IMR-90 (cell line): ENCODE measurements around the gene GTF3C6.
"Not testable (repeated sequence)": the region's sequence is repeated elsewhere in the genome, so short reads cannot be mapped to it uniquely, and the experiment has no call there.

Source experiments
- CEBPB ChIP-seq: IDR thresholded peaks from 2 replicates; pipeline ENCODE4 v1.6.1; 2012; ENCODE audit warnings: low read depth, low read length, improper control_type of control experiment
- CTCF ChIP-seq: conservative IDR thresholded peaks from 2 replicates; pipeline ENCODE4 v1.5.1; 2012; ENCODE audit warnings: mild to moderate bottlenecking, low read depth, low read length, improper control_type of control experiment
- FOS ChIP-seq: fragments of 150-350 bp; IDR thresholded peaks from 2 replicates; pipeline ENCODE4 v1.6.1; 2016; ENCODE audit warnings: low read depth, low read length
- MAZ ChIP-seq: IDR thresholded peaks from 2 replicates; pipeline ENCODE4 v1.6.1; 2012; ENCODE audit warnings: low read depth, mild to moderate bottlenecking, low read length, improper control_type of control experiment, moderate library complexity, borderline replicate concordance
- POLR2A ChIP-seq: IDR thresholded peaks from 2 replicates; pipeline ENCODE4 v1.6.1; 2012; ENCODE audit warnings: mild to moderate bottlenecking, low read depth, low read length
- RAD21 ChIP-seq: IDR thresholded peaks from 2 replicates; pipeline ENCODE4 v1.6.1; 2012; ENCODE audit warnings: low read length, improper control_type of control experiment
- RCOR1 ChIP-seq: IDR thresholded peaks from 2 replicates; pipeline ENCODE4 v1.6.1; 2012; ENCODE audit warnings: mild to moderate bottlenecking, low read length, improper control_type of control experiment; ENCODE audit not compliant: insufficient replicate concordance
- USF2 ChIP-seq: fragments of 150-350 bp; IDR thresholded peaks from 2 replicates; pipeline ENCODE4 v1.6.1; 2017; ENCODE audit warnings: mild to moderate bottlenecking, antibody characterized with exemption, low read length, low read depth

GRCh38 chr6:111012520-111012919 is 54.0 kb downstream of the GTF3C6 start:
- not testable (repeated sequence) for TF ChIP-seq CTCF, RAD21, POLR2A, USF2, CEBPB, MAZ, RCOR1, FOS
